Activated naive CD4-positive, alpha-beta T cell treated with anti-CD3 and anti-CD28 coated beads, Interleukin-2, amount 50 U/mL, for 72 hours (primary cell): ENCODE results near the gene ANGPTL1. TPM values are rescaled to one million over a fixed set of nuclear protein-coding genes. Genes with fewer than 3 reads are reported as not detected.
"Not testable (repeated sequence)": the region's sequence is repeated elsewhere in the genome, so short reads cannot be mapped to it uniquely, and the experiment has no call there.

ENCODE experiments used
- ATAC-seq, 2 donors: fragments of 150-1000 bp; cut with Tn5 transposase; 2 replicates each; pipeline ENCODE4 v1.10.0; 2021; ENCODE audit warnings: mild to moderate bottlenecking in 2 of 2, moderate library complexity in 2 of 2
- DNase-seq, 2 donors: peaks; one replicate each; pipeline ENCODE4 v3.0.0; 2021 to 2022; ENCODE audit warnings: low spot score in 2 of 2
- H3K27ac Mint-ChIP-seq, 2 donors: one replicate each; pipeline ENCODE4 v1.8.0; 2022; ENCODE audit warnings: mild to moderate bottlenecking in 2 of 2, mixed read lengths in 2 of 2
- H3K36me3 Mint-ChIP-seq, 2 donors: one replicate each; pipeline ENCODE4 v1.8.0; 2022; ENCODE audit warnings: mixed read lengths in 2 of 2
- H3K9me3 Mint-ChIP-seq, 2 donors: one replicate each; pipeline ENCODE4 v1.8.0; 2022; ENCODE audit warnings: mixed read lengths in 2 of 2
- total RNA-seq, 2 donors: library from RNA; stranded (reverse); gene quantifications; one replicate each; pipeline ENCODE4 v1.2.3, GENCODE V29; 2022

ANGPTL1 gene
- total RNA-seq, 2 donors from 2014 or later: not detected

GRCh38 chr1:178874966-178875365, 4.1 kb upstream of the ANGPTL1 start:
- H3K36me3 Mint-ChIP-seq: no peaks in the 10 kb centered on the region
- DNase-seq (no peak), ATAC-seq (no peak)
- no peaks in the 10 kb centered on the region for H3K9me3 Mint-ChIP-seq
- no peak overlapping the region for H3K27ac Mint-ChIP-seq

DNA sequence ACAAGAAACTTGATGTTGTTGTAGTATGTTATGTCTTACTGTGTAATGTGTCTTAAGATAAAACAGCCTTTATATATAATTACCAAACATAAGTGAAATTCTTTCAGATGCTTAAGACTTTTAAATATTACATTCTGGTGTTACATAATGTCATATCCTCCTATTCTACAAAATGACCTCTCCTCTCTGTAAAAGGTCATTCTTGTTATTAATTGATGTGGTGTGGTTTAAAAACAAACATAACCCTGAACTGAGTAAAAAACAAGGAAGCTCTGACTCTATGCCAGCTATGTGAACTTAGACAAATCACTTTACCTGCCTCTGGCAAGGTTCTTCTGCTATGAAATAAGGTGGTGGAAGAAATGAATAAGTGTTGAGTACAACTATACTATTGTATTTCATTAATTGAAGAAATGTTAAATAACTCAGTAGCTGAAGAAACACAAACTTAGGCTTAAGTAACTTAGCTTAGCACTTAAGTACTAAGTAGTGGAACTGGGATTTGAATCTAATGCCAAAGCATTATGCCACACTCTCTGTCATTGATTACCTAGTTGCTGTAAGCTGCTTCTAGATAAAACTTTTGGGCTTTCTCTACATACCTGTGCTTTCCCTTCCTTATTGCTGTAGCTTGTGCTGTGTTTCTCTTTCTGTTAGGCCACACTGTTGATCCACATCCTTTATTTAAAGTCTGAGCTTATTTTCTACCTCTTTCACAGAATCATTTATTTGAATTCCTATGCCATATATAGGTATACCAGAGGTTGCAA, 859 bp upstream of the ANGPTL1 start:
- Mint-ChIP-seq H3K9me3 (no peaks in the 10 kb centered on the region), H3K36me3 (no peaks in the 10 kb centered on the region), H3K27ac (no peak overlapping the region)
- DNase-seq (no peak), ATAC-seq (no peak)

- Mint-ChIP-seq H3K36me3 (no peaks in the 10 kb centered on the region), H3K9me3 (no peaks in the 10 kb centered on the region), H3K27ac (no peak overlapping the region)
- DNase-seq (no peak), ATAC-seq (no peak)
Measured at GRCh38 chr1:178870221-178870620, 656 bp downstream of the ANGPTL1 start.

DNA sequence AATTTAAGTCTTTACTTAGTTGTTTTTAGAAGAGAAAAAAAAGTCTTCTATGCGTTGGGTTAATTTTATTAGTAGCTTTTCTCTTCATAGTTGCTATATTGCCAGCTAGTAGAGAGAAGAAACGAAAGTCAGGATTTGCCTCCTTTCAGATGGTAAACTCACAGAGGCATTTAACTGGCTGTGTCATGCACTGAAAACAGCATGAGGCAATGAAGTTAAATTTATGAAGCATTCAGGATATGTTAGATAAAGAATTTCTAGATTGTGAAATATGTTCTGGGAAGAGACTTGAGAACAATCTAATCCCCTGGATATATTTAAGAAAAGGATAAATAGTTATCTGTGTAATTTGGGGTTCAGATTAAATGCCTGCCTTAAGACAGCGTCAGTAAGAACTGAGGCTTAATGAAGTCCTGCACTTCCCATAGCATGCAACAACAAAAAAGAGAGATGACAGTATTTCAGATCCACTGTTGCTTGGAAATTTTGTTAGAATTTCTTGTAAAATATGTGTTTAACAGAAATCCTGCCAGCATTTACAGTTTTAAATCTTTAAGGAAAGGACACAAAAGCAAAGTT, 1.7 kb downstream of the ANGPTL1 start:
- Mint-ChIP-seq H3K27ac (no peak overlapping the region), H3K9me3 (no peaks in the 10 kb centered on the region), H3K36me3 (no peaks in the 10 kb centered on the region)
- no peak for DNase-seq
- no peak for ATAC-seq

DNA sequence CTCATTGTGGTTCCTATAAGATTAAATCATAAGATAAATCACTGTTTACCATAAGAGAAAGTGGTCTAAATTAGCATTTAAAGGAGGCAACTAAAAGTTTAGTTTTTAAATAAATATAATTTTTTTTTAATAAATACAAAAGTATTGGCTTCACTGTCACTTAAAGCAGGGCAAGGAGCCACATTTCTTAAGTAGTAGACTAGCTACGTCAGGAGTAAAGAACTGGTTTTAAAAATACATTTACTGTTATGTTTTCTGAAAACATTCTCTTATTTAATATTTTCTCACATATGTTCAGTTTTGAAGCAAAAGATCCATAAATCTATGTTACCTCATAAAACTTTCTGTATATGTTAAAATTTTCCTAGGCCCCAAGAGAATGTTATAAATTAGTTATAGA, 2.2 kb downstream of the ANGPTL1 start:
- no peaks in the 10 kb centered on the region for H3K36me3 Mint-ChIP-seq
- H3K27ac Mint-ChIP-seq: no peak overlapping the region
- DNase-seq: no peak
- ATAC-seq: no peak
- no peaks in the 10 kb centered on the region for H3K9me3 Mint-ChIP-seq

DNA sequence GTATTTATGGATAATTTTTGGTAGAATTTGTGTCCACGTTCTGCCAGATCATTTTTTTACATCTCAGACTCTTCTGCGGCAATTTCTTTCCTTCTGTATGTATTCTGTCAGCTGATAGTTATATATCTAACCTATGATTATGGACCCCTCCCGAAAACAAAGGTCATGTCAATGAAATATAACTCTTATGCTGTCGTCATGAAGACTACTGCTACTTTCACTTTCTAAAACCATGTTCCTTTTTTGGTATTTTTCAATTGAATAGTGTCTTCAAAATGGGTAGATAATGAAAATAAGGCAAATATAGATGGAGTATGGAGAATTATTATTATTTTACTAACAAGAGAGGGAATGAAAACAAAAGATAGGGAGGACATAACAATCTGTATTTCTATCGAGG, 3.2 kb downstream of the ANGPTL1 start:
- DNase-seq (no peak), ATAC-seq (no peak)
- no peaks in the 10 kb centered on the region for H3K9me3 Mint-ChIP-seq

DNA sequence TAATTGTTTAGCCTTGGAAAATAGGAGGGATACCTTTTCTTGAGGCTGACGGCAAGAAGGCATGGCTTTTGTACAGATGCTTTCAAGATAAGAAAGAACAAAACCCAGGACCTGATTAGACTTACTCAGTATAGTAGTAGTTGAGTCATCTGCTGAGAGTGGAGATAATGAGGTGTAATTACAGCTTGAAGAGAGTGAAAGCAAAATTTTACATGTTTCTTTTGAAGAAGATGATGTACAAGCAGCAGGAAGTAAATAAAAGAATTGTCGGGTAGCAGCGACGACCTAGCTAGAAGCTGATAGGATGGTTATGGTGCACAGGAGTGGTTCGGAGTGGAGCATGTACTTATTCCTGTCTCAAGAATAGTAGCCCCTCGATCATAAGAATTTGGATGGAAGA, 6.6 kb downstream of the ANGPTL1 start:
- ATAC-seq (peak; percentile 43 to 99), DNase-seq (no peak)
- peak overlapping the region in 1 of 2 donors; percentile 53 for H3K27ac Mint-ChIP-seq
- H3K36me3 Mint-ChIP-seq: no peaks in the 10 kb centered on the region
- no peaks in the 10 kb centered on the region for H3K9me3 Mint-ChIP-seq

More for the DNA sequence above, 3.2 kb downstream of the ANGPTL1 start:
- Mint-ChIP-seq H3K27ac (peak overlapping the region in 1 of 2 donors; percentile 65), H3K36me3 (no peaks in the 10 kb centered on the region)

DNA sequence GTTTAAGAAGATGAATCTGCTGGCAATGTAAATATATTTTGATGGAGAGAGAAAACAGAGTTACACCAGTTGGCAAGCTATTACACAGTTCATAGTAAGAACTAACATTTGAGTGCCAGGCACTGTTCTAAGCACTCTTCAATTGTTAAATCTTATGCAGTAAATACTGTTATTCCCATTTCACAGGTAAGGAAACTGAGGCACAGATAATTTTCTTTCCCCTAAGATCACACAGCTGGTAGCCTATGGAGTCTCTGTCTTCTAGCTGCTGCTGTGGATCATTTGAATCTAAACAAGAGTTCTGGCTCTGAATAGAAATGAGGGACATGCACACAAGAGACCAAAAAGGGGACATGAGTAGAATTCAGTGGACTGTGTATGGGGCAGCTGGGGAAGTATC, 8.0 kb downstream of the ANGPTL1 start:
- Mint-ChIP-seq H3K27ac (no peak overlapping the region), H3K9me3 (no peaks in the 10 kb centered on the region), H3K36me3 (no peaks in the 10 kb centered on the region)
- DNase-seq (no peak), ATAC-seq (no peak)

DNA sequence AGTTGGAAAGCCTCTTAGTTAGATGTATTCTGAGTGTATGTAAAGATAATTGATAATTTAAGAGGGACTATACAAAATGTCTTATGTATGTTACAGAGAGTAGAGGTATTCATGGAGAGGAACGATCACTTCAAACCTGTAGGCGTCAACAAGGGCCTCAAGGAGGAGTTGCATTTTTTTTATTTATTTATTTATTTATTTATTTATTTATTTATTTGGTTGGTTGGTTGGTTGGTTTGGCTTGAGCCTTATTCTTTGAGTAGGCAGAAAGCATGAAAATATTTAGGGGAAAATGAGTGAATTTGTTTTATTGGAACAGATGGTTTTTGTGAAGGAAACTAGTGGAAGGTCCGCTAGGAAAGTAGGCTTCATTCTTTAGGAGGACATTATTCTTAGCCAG, 8.5 kb downstream of the ANGPTL1 start:
- Mint-ChIP-seq H3K9me3 (no peaks in the 10 kb centered on the region), H3K27ac (no peak overlapping the region), H3K36me3 (no peaks in the 10 kb centered on the region)
- DNase-seq: no peak
- ATAC-seq: no peak

GRCh38 chr1:178857126-178857525, 13.8 kb downstream of the ANGPTL1 start:
- ATAC-seq (no peak), DNase-seq (no peak)
- Mint-ChIP-seq H3K36me3 (no peaks in the 10 kb centered on the region), H3K9me3 (no peaks in the 10 kb centered on the region), H3K27ac (no peak overlapping the region)

DNA sequence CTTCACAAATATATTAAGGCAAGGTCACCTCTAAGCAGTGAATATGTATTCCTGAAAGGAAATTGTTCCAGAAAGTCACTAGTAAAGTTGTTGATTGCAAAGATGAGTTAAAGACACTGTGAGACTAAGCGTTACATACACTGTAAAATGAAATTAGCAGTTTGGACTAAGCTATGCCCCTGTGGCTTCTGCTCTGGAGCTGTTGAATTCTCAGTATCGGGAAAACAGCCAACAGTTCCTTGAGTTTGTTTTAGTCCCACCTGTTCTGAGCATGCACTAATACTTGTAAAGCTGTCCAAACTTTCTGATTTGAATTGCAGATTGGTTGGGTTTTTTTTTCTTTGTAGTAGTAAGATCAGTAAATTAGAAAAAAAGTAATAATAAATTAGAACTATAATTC, 21.0 kb downstream of the ANGPTL1 start:
- Mint-ChIP-seq H3K27ac (no peak overlapping the region), H3K9me3 (no peaks in the 10 kb centered on the region), H3K36me3 (no peaks in the 10 kb centered on the region)
- DNase-seq (no peak), ATAC-seq (no peak)

DNA sequence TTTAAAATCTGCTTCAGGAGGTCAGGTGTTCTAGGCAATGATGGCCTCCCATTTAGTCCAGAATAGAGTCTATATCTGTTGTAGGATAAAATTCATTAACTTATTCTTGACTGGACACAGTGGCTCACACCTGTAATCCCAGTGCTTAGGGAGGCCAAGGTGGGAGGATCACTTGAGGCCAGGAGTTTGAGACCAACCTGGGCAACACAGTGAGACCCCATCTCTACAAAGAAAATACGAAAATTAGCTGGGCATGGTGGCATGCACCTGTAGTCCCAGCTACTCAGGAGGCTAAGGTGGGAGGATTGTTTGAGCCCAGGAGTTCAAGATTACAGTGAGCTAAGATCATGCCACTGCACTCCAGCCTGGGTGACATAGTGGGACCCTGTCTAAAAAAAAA, 23.0 kb downstream of the ANGPTL1 start:
- H3K27ac Mint-ChIP-seq, ATAC-seq, DNase-seq, H3K9me3 Mint-ChIP-seq, H3K36me3 Mint-ChIP-seq: not testable (repeated sequence)

- ATAC-seq: no peak
- no peak for DNase-seq
- H3K27ac Mint-ChIP-seq: no peak overlapping the region
- H3K9me3 Mint-ChIP-seq: no peaks in the 10 kb centered on the region
- H3K36me3 Mint-ChIP-seq: no peaks in the 10 kb centered on the region
Measured at GRCh38 chr1:178847396-178847849, 23.5 kb downstream of the ANGPTL1 start.

DNA sequence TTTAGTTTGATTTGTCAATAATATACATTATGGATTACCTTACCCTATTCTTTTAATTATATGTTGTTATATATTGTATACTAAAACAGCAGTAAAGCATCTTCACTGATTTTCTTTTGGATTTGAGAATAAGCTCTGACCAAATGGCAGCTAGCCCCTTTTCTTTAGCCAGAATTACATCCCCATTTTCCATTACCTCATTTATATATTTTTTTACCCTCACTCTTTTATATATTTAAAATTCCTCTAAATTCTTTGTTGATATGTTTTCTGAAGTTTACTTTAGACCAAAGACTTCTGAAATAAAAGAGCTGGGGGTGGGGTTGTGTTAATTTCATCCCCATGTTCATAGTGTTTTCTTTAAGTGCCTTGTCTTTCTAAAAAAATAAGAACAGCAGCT, 24.6 kb downstream of the ANGPTL1 start:
- ATAC-seq: no peak
- no peak overlapping the region for H3K27ac Mint-ChIP-seq
- H3K36me3 Mint-ChIP-seq: no peaks in the 10 kb centered on the region
- H3K9me3 Mint-ChIP-seq: no peaks in the 10 kb centered on the region
- DNase-seq: no peak

GRCh38 chr1:178844436-178844835, 26.4 kb downstream of the ANGPTL1 start:
- H3K27ac Mint-ChIP-seq: no peak overlapping the region
- no peak for DNase-seq
- no peaks in the 10 kb centered on the region for H3K36me3 Mint-ChIP-seq
- ATAC-seq: no peak
- peaks cover 4 to 5% of the 10 kb centered on the region in 2 donors for H3K9me3 Mint-ChIP-seq

- Mint-ChIP-seq H3K27ac (no peak overlapping the region), H3K9me3 (peaks cover 9 to 10% of the 10 kb centered on the region in 2 donors), H3K36me3 (peaks cover 11% of the 10 kb centered on the region in 2 donors)
- ATAC-seq: peak; percentile 20 to 65
- no peak for DNase-seq
Measured at GRCh38 chr1:178825167-178825566, 45.7 kb downstream of the ANGPTL1 start.

DNA sequence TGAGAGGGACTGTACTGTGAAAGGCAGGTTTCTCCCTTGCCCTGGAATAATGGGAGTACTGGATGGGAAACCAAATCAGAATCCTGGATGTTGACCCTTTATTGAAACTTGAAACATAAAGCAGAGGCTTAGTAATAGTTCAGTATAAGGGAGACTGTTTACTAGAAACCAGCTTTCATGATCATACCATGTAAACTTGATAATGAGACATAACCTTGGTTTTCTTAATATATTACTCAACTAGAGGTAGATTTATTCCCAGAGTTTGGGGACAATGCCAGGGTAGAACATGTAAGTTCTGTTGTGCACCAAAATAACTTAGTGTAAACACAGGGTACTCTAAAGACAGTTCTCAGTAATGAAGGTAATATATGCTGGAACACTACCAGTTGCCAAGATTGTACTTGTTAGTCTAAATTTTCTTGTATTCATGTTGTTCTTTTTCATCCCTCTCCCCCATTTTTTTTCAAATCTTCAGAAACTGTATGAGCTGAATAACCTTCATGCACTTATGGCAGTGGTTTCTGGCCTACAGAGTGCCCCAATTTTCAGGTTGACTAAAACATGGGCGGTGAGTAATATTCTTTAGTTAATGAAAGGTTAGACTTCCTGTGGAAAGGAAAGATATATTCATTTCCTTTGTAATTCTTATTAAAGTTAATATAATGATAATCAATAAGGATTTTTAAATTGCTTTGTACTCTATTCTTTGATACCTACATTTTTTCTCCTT, 49.6 kb downstream of the ANGPTL1 start:
- ATAC-seq: peak in 1 of 2 donors; percentile 84
- DNase-seq: no peak
- peaks cover 11% of the 10 kb centered on the region in 2 donors for H3K36me3 Mint-ChIP-seq
- peak overlapping the region; percentile 6 to 66 for H3K27ac Mint-ChIP-seq
- peaks cover 9 to 10% of the 10 kb centered on the region in 2 donors for H3K9me3 Mint-ChIP-seq
